ENCODE data around the gene DDX20. TPM values are rescaled to one million over a fixed set of nuclear protein-coding genes. Genes with fewer than 3 reads are reported as not detected.

DDX20 gene
- total and polyA plus RNA-seq, 8 donors, result 0.58 to 55.6 (median 9.6) TPM

- intact Hi-C loops (cut with DNase I; ENCODE audit: low total_unique reads), result loop anchor here (10.0 kb wide), 1 partner anchor 193 kb away; the partner anchor contains the start of gene KCND3
- Histone ChIP-seq H3K27ac (no peak overlapping the region), H3K36me3 (no peaks in the 10 kb centered on the region), H3K4me1 (peaks cover 0 to 10% (median 7%) of the 10 kb centered on the region in 4 donors), H3K27me3 (peaks cover 0 to 13% (median 0%) of the 10 kb centered on the region in 3 donors), H3K9me3 (no peaks in the 10 kb centered on the region), H3K4me3 (no peak overlapping the region)
- TF ChIP-seq POLR2AphosphoS5 (IDR thresholded peaks at IDR 0.05) (no peak), EP300 (IDR thresholded peaks at IDR 0.05) (no peak), CTCF (IDR thresholded peaks at IDR 0.05) (no peak), POLR2A (IDR thresholded peaks at IDR 0.05) (no peak)
- 64 to 76% (median 74%) methylated on average over 6 of the region's 6 CpGs for WGBS, 5 donors
- DNase-seq, result no peak
Observed at GRCh38 chr1:111791776-111792175, 36.1 kb downstream of the DDX20 start.

- TF ChIP-seq EP300 (IDR thresholded peaks at IDR 0.05), result no peak
- no peak for TF ChIP-seq CTCF (IDR thresholded peaks at IDR 0.05)
- no peak for TF ChIP-seq POLR2A (IDR thresholded peaks at IDR 0.05)
- TF ChIP-seq POLR2AphosphoS5 (IDR thresholded peaks at IDR 0.05), result no peak
- DNase-seq, result no peak
- no peak overlapping the region for H3K4me3 ChIP-seq
- H3K27ac ChIP-seq, result no peak overlapping the region
- WGBS, 5 donors, result 44 to 63% (median 50%) methylated on average over 5 of the region's 5 CpGs
- H3K27me3 ChIP-seq, result peaks cover 0 to 13% (median 0%) of the 10 kb centered on the region in 3 donors
- H3K4me1 ChIP-seq, result peaks cover 0 to 10% (median 7%) of the 10 kb centered on the region in 4 donors
- no peaks in the 10 kb centered on the region for H3K36me3 ChIP-seq
- H3K9me3 ChIP-seq, result no peaks in the 10 kb centered on the region
- intact Hi-C loops (cut with DNase I; ENCODE audit: low total_unique reads), result loop anchor here (10.0 kb wide), 1 partner anchor 193 kb away; the partner anchor contains the start of gene KCND3
Observed at GRCh38 chr1:111792249-111792648, 36.5 kb downstream of the DDX20 start.

- H3K36me3 ChIP-seq, result no peaks in the 10 kb centered on the region
- 33 to 69% (median 54%) methylated on average over 2 of the region's 2 CpGs for WGBS, 5 donors
- TF ChIP-seq POLR2AphosphoS5 (IDR thresholded peaks at IDR 0.05), result no peak
- no peak for TF ChIP-seq EP300 (IDR thresholded peaks at IDR 0.05)
- no peak for TF ChIP-seq POLR2A (IDR thresholded peaks at IDR 0.05)
- TF ChIP-seq CTCF (IDR thresholded peaks at IDR 0.05), result no peak
- intact Hi-C loops (cut with DNase I; ENCODE audit: low total_unique reads), result loop anchor here (10.0 kb wide), 1 partner anchor 191 kb away; the partner anchor contains the start of gene KCND3
- H3K4me3 ChIP-seq, result no peak overlapping the region
- peaks cover 0 to 7% (median 6%) of the 10 kb centered on the region in 4 donors for H3K4me1 ChIP-seq
- H3K27ac ChIP-seq, result no peak overlapping the region
- peaks cover 0 to 13% (median 0%) of the 10 kb centered on the region in 3 donors for H3K27me3 ChIP-seq
- H3K9me3 ChIP-seq, result no peaks in the 10 kb centered on the region
- DNase-seq, result no peak
Observed at GRCh38 chr1:111793923-111794322, 38.2 kb downstream of the DDX20 start.

GRCh38 chr1:111795401-111795800 lies 39.7 kb downstream of the DDX20 start:
- no peaks in the 10 kb centered on the region for H3K36me3 ChIP-seq
- H3K4me3 ChIP-seq, result no peak overlapping the region
- H3K9me3 ChIP-seq, result no peaks in the 10 kb centered on the region
- intact Hi-C loops (cut with DNase I; ENCODE audit: low total_unique reads), result loop anchor here (10.0 kb wide), 1 partner anchor 189 kb away; the partner anchor contains the start of gene KCND3
- 67 to 86% (median 85%) methylated on average over 6 of the region's 6 CpGs for WGBS, 5 donors
- no peaks in the 10 kb centered on the region for H3K4me1 ChIP-seq
- TF ChIP-seq POLR2AphosphoS5 (IDR thresholded peaks at IDR 0.05), result no peak
- no peak for TF ChIP-seq CTCF (IDR thresholded peaks at IDR 0.05)
- no peak overlapping the region for H3K27ac ChIP-seq
- DNase-seq, result no peak
- peaks cover 0 to 13% (median 0%) of the 10 kb centered on the region in 3 donors for H3K27me3 ChIP-seq
